ENCODE measurements around the gene WFDC6.

GRCh38 chr20:45484676-45485075 is 54.6 kb downstream of the WFDC6 start:
- TF ChIP-seq EZH2 (IDR thresholded peaks at IDR 0.05; ENCODE audit: low read length) (no peak), CTCF (optimal IDR thresholded peaks at IDR 0.05 in 1 of 3, IDR thresholded peaks at IDR 0.05 in 1 of 3, conservative IDR thresholded peaks at IDR 0.05 in 1 of 3; ENCODE audit: extremely low read depth in 1 of 3, insufficient read depth in 2 of 3, low read length in 3 of 3) (no peak)

Measured in keratinocyte (primary cell).